SH-SY5Y (cell line): ENCODE measurements around the gene LTK.

ENCODE experiments used
- GATA2 ChIP-seq: IDR thresholded peaks from 2 replicates; pipeline ENCODE4 v1.6.1; 2011; ENCODE audit warnings: mild to moderate bottlenecking, low read depth, low read length
- GATA3 ChIP-seq: IDR thresholded peaks from 2 replicates; pipeline ENCODE4 v1.6.1; 2011; ENCODE audit warnings: low read depth, mild to moderate bottlenecking, low read length, moderate library complexity

Gene LTK

DNA sequence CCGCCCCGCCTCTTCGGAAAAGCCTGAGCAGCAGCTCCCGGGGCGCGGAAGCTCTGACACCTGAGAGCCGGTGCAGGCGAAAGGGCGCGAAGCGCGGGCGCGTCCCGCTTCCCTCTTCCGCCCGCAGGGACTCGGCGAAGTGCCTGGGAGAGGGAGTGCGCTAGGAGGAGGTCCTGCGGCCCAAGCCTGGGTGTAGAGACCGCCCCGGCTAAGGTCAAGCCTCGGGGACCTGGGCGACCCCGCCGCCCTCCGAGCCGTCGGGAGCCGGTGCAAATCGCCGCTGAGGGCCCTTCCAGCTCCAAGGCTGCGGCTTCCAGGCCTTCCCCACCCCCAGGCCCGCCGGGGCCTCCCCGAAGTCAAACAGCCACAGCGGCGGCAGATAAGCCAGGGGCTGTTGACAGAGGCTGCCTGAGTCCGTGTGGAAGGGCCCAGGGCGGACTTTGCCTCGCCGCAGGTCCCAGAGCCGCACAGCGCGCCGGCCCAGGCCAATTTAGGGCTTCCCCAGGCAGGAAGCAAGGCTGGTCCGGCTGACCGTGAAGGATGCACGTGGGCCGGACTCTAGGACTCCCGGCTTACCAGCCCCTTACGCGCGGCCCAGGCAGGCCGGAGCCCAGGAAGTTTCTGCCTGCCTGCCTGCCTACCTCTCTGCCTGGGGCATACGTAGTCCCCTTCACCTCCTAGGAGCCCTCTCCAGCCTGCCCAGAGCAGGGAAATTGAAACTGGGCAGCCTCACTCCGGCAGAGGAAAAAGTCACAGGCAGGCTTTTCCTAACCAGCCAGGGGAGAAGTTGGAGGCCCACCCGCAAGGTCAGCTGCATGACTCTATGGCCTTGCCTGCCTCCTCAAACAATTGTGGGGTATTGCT lies 17.7 kb downstream of the LTK start:
- TF ChIP-seq GATA3 = no peak
- no peak for TF ChIP-seq GATA2

DNA sequence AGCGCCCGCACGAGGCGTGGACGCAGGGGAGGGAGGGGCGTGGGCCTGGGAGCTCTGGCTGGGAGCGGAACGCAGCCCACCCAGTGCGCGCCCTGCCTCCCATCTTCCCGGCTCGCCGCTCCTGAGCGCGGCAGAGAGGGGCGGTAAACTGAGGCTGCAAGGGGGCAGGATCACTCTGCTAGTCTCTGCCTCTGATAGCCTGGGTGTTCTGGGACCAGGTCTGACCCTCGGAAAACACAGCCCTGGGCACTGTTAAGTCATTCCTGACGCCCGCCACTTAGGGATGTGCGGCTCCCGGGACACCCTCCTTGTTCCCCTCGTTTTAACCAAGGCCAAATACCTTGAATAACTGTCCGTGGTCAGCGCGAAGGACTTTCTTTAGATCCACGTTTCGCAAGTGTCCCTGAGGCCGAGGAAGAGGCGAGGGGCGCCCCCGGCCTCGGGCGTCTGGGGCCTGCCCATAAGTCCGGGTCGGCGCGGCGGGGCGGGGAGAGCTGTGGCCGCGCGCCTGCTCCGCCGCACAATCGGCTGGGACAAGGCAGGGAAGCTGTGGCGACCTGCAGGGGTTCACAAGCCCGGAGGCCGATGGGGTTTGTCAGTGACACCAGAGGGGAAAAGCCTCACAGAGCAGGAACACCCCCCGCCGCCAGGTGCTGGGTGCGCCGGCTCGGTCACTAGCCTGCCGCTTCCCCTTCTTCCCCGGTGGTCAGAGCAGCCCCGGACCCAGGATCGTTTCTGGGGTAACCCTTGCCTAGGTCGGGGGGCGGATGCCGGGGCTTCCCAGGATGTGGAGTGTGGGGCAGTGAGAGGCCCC lies 18.5 kb downstream of the LTK start:
- no peak for TF ChIP-seq GATA3
- no peak for TF ChIP-seq GATA2

DNA sequence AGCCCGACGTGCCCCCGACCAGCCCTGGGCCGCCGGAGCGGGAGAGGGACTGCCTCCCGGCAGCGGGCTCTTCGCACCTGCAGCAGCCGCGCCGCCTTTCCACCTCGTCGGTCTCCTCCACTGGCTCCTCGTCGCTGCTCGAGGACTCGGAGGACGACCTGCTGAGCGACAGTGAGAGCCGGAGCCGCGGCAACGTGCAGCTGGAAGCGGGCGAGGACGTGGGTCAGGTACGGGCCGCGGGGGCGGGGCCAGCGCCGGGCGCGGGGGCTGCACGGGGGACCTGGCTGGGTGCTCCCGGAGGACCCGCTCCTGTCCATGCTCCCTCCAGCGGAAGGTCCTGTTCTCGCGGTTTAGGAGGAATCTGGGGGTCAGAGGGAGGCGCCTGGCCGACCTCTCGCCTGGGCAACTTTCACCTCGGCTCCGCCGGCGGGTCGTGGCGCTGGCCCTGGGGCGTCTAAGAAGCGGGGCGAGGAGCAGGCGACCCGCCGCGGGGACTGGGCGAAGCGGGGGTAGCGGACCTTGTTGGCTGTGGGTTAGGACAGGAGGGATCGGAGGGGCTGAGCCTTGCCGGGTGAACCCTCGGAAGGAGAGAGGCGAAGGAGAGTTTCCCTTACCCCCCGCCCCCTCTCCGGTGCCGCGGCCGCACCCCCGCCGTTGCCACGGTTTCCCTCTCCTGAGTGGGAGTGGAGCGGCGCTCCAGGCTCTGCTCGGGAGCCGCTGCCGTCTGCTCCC lies 19.3 kb downstream of the LTK start:
- TF ChIP-seq GATA2 (no peak), GATA3 (no peak)

DNA sequence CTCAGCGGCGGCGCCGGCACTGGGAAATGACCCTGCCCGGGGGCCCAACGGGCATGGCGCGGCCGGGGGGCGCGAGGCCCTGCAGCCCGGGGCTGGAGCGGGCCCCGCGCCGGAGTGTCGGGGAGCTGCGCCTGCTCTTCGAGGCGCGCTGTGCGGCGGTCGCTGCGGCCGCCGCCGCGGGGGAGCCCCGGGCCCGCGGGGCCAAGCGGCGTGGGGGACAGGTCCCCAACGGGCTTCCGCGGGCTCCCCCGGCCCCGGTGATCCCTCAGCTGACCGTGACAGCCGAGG lies 19.8 kb downstream of the LTK start:
- TF ChIP-seq GATA2 (no peak), GATA3 (no peak)

DNA sequence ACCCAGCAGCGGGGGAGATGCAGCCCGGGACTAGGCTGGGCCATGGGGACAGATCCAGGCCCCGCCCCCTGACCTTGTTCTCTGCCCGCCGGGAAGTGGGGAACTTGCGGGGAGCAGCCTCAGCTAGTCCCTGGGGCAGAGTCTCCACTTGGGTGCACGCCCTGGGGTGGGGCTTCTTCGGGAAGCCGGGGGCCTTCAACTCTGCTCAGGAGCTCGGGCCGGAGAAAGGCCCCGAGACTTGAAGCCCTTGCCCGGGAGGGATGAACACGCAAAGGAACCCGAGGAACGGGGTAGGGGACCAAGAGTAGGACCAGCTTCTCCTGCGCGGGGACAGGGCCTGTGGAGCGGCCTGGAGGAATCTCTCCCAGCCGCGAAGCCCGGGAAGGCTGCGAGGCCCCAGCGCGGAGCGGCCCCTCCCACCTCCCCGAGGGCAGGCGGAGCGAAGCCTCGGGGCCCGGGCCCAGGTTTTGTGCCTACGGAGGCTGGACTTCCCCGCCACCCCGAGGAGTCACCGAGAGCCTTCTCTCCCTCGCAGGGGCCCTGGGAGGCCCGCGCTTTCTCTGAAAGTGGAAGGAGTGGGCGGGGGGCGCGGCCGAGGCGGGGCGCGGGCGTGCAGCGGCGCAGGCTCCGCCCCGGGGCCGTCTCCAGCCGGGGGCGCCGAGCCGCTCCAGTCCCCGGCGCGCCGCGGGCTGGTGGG lies 20.3 kb downstream of the LTK start, which contains the start of gene ITPKA:
ITPKA (plus strand) TSS at position 670 of the 697 bp plus-strand sequence. CDS start 54 bp downstream, outside the sequence.
- TF ChIP-seq GATA3 = no peak
- TF ChIP-seq GATA2 = no peak

DNA sequence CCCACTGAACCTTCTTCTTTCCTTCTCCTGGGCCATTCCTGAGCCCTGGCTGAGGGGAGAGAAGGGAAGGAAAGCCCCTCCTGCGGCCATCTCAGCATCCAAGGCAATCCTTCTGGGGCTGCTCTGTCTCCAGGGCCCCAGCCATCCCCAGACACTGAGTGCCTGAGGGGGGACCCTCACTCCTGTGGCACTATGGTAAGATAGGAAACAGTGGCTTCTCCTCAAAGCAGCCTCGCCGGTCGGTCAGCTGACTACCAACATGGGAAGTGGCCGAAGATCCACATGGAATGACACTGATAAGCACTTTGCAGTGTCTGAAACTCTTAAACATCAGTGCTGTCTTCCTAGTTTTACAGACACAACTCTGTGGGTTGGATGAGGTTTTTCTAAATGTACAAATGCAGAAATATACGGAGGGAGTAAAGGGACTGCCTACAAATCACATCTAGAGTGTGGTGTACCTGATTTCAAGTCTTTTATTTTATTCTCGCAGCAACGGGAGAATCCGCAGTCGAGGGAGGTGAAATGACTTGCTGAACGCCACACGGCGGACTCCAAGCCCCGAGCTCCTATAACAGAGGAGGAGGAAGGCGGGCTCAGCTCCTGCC lies 20.9 kb downstream of the LTK start:
- TF ChIP-seq GATA3 = no peak
- no peak for TF ChIP-seq GATA2

DNA sequence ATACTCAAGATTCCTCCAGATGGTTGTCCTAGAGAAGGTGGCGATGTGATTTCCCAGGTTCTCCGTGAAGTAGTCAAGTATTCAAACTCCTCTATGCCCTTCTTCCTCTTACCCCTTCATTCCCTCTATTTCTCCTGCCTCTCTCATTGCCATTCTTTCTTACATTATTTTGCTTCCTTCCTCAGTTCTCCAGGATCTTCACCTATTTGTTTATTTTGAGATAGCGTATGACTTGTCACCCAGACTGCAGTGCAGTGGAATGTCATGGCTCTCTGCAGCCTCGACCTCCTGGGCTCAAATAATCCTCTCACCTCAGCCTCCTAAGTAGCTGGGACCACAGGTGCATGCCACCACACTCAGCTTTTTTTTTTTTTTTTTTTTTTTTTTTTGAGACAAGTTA lies 21.7 kb downstream of the LTK start:
- TF ChIP-seq GATA2 = no peak
- no peak for TF ChIP-seq GATA3

DNA sequence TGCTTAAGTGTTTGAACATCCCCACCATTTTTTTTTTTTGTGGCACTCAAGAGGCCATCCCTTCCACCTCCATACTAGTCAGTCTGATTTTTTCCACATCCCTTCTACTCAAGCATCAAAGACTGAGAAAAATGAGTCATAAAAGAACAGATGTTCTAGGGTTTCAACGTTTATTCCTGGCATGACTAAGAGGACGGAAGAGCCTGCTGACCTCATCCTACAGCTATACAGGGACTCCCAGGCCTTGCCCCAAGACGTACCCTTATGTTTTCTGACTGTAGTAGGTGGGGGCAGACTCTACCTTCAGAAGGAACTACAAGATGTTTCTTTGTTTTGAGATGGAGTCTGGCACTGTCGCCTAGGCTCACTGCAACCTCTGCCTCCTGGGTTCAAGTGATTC lies 23.3 kb downstream of the LTK start:
- no peak for TF ChIP-seq GATA3
- no peak for TF ChIP-seq GATA2

DNA sequence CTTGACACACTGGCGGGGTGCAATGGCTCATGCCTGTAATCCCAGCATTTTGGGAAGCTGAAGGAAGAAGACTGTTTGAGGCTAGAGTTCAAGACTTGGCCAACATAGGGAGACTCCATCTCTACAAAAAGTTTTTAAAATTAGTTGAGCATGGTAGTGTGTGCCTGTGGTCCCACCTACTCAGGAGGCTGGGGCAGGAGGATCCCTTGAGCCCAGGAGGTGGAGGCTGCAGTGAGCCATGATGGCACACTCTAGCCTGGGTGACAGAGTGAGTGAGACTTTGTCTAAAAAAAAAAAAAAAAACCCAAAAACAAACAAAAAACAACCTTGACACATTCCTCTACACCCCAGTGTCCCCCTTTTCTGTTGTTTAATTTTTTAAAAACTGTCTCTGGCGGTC lies 24.0 kb downstream of the LTK start:
- no peak for TF ChIP-seq GATA2

DNA sequence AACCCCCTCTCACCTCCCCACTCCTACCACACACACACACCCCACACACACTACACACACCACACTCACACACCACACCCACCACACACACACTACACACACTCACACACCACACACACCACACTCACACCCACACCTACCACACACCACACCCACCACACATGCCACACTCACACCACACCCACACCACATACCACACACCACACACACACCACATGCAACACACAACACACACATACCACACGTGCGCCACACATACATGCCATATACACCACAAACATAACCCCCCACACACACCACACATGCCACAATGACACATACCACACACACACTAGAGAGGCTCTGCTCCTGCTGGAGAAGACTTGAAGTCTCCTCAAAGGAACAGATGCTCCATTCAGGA lies 25.8 kb downstream of the LTK start:
- TF ChIP-seq GATA3 = no peak
- no peak for TF ChIP-seq GATA2

DNA sequence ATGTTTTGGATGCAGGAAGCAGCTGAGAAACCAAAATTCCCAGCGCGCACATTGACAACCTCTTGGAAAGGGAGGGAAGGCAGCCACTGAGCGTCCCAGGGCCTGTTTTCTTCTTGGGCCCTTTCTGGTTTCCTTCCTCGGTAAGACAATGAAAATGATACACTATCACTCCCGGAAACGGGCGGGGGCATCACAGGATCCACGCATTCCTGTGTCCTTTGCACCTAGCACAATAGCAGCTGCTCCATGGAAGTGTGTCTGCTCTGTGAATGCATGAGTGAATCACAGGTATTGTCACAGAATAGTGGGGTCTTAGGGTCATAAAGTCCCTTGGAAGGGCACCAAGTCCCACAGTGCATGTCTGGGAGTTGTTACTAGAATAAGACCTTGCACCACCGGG lies 26.2 kb downstream of the LTK start:
- TF ChIP-seq GATA3 = no peak
- no peak for TF ChIP-seq GATA2

DNA sequence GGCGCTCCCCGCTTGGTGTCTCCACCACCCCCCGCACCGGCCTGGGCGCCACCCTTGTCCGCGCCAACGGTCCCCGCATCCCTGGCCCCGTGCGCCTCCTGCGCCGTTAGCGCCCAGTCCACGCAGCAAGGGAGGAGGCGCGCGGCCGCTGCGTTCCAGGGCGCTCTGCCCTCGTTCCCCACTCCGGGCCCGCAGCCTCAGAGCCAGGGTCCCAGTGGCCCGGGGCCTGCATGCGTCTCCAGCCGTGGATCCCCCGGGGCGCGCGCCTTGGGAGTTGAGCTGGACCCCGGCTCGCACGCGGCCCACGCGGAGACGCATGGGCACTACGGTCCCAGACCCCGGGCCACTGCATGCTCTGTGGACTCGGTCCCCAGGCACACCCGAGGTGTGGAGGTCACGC lies 27.3 kb downstream of the LTK start:
- TF ChIP-seq GATA2 (no peak), GATA3 (no peak)

DNA sequence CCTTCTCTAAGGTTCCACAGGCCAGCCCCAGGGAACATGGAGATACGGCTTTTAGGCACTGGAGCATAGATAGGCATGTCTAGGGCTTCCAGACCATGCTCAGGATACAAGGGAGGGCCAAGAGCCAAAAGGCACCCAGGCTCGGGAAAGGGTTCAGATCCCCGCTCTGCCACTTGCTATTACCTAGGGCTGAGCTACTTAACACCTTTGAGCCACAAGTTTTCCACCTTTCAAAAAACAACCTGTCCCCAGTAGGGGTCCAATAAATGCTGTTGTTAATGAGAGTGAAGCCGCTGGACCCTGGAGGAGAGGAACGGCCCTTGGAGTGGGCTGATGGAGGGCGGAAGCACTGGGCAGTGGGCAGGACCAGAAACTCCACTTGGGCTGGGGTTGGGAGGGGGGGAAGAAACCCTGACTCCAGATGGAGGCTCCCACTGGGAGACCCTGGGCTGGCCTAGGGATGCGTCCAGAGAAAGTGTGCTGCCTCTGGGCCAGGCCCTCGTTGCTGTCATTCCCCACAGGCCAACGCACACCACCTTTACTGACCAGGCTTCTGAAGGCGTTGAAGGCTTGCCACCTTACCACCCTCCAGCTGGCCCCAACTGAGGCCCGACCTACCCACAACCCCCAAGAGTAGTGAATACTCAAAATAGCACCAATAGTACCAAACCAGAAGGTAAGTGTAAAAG lies 28.5 kb downstream of the LTK start:
- TF ChIP-seq GATA3 (no peak), GATA2 (no peak)
